Keratinocyte (primary cell): ENCODE results near the gene GLCE.

Experiments used
- CTCF ChIP-seq, 3 experiments: IDR thresholded peaks in 1 of 3; conservative IDR thresholded peaks in 1 of 3; optimal IDR thresholded peaks in 1 of 3; 2 replicates in 2 of 3; 3 replicates in 1 of 3; pipeline versions ENCODE3 to v1.5.1; 2011; ENCODE audit warnings: low read length in 3 of 3, mild to moderate bottlenecking in 3 of 3, moderate library complexity in 2 of 3, control low read depth in 1 of 3, inconsistent platforms in 1 of 3; ENCODE audit not compliant: insufficient read depth in 2 of 3; ENCODE audit errors: extremely low read depth in 1 of 3
- EZH2 ChIP-seq: IDR thresholded peaks from one replicate; pipeline ENCODE4 v1.6.1; 2012; ENCODE audit warnings: inconsistent platforms, mild to moderate bottlenecking, low read length, moderate library complexity

DNA sequence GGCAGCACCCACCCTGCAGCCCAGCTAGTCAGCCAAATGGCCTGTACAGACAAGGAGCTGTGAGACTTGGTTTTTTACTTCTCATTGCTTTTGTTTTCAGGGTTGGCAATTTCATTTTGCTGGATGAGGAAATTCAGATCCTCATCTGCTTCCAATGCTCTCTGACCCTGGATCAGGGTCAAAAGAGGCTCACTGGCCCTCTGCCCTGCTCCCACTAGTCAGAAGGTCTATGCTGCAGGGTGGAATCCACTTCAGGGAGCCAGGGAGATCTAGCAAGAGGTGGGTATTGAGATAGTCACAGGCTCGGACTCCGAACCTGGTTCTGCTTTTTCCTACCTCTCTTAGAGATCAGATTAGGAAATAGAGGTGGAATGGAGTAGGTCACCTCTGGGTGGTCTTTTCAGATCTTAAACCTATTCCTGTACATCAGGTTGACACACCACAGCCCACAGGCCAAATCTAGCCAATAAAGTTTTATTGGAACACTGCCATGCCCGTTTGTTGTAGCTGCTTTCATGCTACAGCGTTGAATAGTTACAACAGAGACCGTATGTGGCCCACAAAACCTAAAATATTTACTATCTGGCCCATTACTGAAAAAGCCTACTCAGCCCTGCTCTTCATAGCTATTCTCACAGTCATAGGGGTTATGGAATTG is 26.4 kb upstream of the GLCE start:
- TF ChIP-seq CTCF (optimal IDR thresholded peaks at IDR 0.05 in 1 of 3, IDR thresholded peaks at IDR 0.05 in 1 of 3, conservative IDR thresholded peaks at IDR 0.05 in 1 of 3; ENCODE audit: extremely low read depth in 1 of 3, insufficient read depth in 2 of 3, low read length in 3 of 3): no peak
- no peak for TF ChIP-seq EZH2
